Natural killer cell (primary cell): ENCODE data around the gene PDE4B. TPM values are rescaled to one million over a fixed set of nuclear protein-coding genes. Genes with fewer than 3 reads are reported as not detected.

Experiments used
- ATAC-seq, 3 donors: fragments of 150-1000 bp in 2 of 3; fragments of 200-7000 bp in 1 of 3; cut with Tn5 transposase; 1 replicate in 1 of 3; 2 replicates in 2 of 3; pipeline ENCODE4 v1.10.0; 2021; ENCODE audit warnings: mild to moderate bottlenecking in 2 of 3, moderate library complexity in 2 of 3
- DNase-seq, 2 donors: peaks; one replicate each; pipeline versions ENCODE4 v3.0.0 to v3.0.0-alpha.2; 2013 to 2021; ENCODE audit warnings: mixed read lengths in 1 of 2
- H3K27ac ChIP-seq: one replicate; pipeline ENCODE4 v1.5.1; 2013; ENCODE audit warnings: mild to moderate bottlenecking, low read length
- H3K27me3 ChIP-seq: one replicate; pipeline ENCODE4 v1.6.1; 2013; ENCODE audit warnings: low read length; ENCODE audit not compliant: control insufficient read depth, insufficient read depth
- H3K36me3 ChIP-seq: one replicate; pipeline ENCODE4 v1.6.1; 2013; ENCODE audit warnings: low read length; ENCODE audit not compliant: control insufficient read depth, insufficient read depth
- H3K4me1 ChIP-seq: one replicate; pipeline ENCODE4 v1.6.1; 2013; ENCODE audit warnings: low read length; ENCODE audit not compliant: control insufficient read depth, insufficient read depth
- H3K4me3 ChIP-seq: one replicate; pipeline ENCODE4 v1.5.1; 2013; ENCODE audit warnings: low read length
- H3K9me3 ChIP-seq: one replicate; pipeline ENCODE4 v1.6.1; 2013; ENCODE audit warnings: low read length; ENCODE audit not compliant: control insufficient read depth, insufficient read depth
- H3K27ac Mint-ChIP-seq, 2 donors: one replicate each; pipeline ENCODE4 v1.8.0; 2022; ENCODE audit warnings: mild to moderate bottlenecking in 2 of 2, mixed read lengths in 2 of 2, moderate library complexity in 1 of 2
- H3K27me3 Mint-ChIP-seq, 2 donors: one replicate each; pipeline ENCODE4 v1.8.0; 2022; ENCODE audit warnings: low read depth in 2 of 2, mixed read lengths in 2 of 2
- H3K36me3 Mint-ChIP-seq: one replicate; pipeline ENCODE4 v1.8.0; 2022; ENCODE audit warnings: mixed read lengths
- H3K4me1 Mint-ChIP-seq, 2 donors: one replicate each; pipeline ENCODE4 v1.8.0; 2022; ENCODE audit warnings: mixed read lengths in 2 of 2
- H3K4me3 Mint-ChIP-seq: one replicate; pipeline ENCODE4 v1.8.0; 2022; ENCODE audit warnings: mild to moderate bottlenecking, moderate library complexity, mixed read lengths
- H3K9me3 Mint-ChIP-seq, 2 donors: one replicate each; pipeline ENCODE4 v1.8.0; 2022; ENCODE audit warnings: mixed read lengths in 2 of 2
- CTCF ChIP-seq: fragments of 200-600 bp; IDR thresholded peaks from one replicate; pipeline ENCODE4 v1.8.0; 2022; ENCODE audit warnings: antibody characterized with exemption
- WGBS: methylation state at CpG from one replicate; pipeline ENCODE4 v1.1.7; 2013; ENCODE audit warnings: missing lambda C conversion rate; ENCODE audit not compliant: insufficient coverage; 5-methylcytosine and 5-hydroxymethylcytosine counted together
- intact Hi-C: fragments of 100-400 bp; cut with micrococcal nuclease; formaldehyde crosslinking; loops from one replicate; pipeline ENCODE4 v1.14.2; 2022
- total RNA-seq, 4 donors: library from RNA; stranded (reverse); fragments of 120-200 nt in 1 of 4; gene quantifications; one replicate each; pipeline versions ENCODE4 v1.2.3 to v1.2.4, GENCODE V29; 2013 to 2022

Gene PDE4B
- total RNA-seq, 3 donors from 2014 or later (not counting 1 experiment from before 2014, with no cell fraction given), result 18.0 to 42.4 (median 25.5) TPM

- H3K4me1 Mint-ChIP-seq, result no peaks in the 10 kb centered on the region
- Histone ChIP-seq H3K27me3 (no peaks in the 10 kb centered on the region), H3K9me3 (no peaks in the 10 kb centered on the region), H3K27ac (no peak overlapping the region), H3K36me3 (no peaks in the 10 kb centered on the region), H3K4me3 (no peak overlapping the region), H3K4me1 (no peaks in the 10 kb centered on the region)
- H3K4me3 Mint-ChIP-seq, result no peak overlapping the region
- no peak for TF ChIP-seq CTCF
- H3K36me3 Mint-ChIP-seq, result no peaks in the 10 kb centered on the region
- 90% methylated on average over 4 of the region's 4 CpGs for WGBS
- DNase-seq (no peak), ATAC-seq (no peak)
- intact Hi-C loops, result no loop called here
- peaks cover 0 to 3% of the 10 kb centered on the region in 2 donors for H3K9me3 Mint-ChIP-seq
- peaks cover 3 to 11% of the 10 kb centered on the region in 2 donors for H3K27me3 Mint-ChIP-seq
- no peak overlapping the region for H3K27ac Mint-ChIP-seq
Measured at GRCh38 chr1:66147226-66147835, 354.6 kb downstream of the PDE4B start.

GRCh38 chr1:66152034-66152433 lies 359.3 kb downstream of the PDE4B start:
- no peaks in the 10 kb centered on the region for H3K36me3 Mint-ChIP-seq
- TF ChIP-seq CTCF, result no peak
- peaks cover 7 to 11% of the 10 kb centered on the region in 2 donors for H3K27me3 Mint-ChIP-seq
- H3K27me3 ChIP-seq, result peaks cover 2% of the 10 kb centered on the region
- peaks cover 0 to 3% of the 10 kb centered on the region in 2 donors for H3K9me3 Mint-ChIP-seq
- H3K27ac Mint-ChIP-seq, result no peak overlapping the region
- H3K4me3 Mint-ChIP-seq, result no peak overlapping the region
- no peak for ATAC-seq
- no peak overlapping the region for H3K27ac ChIP-seq
- no peak for DNase-seq
- H3K4me1 Mint-ChIP-seq, result no peaks in the 10 kb centered on the region
- no peaks in the 10 kb centered on the region for H3K9me3 ChIP-seq
- H3K4me3 ChIP-seq, result no peak overlapping the region
- no peaks in the 10 kb centered on the region for H3K4me1 ChIP-seq
- intact Hi-C loops, result no loop called here
- no peaks in the 10 kb centered on the region for H3K36me3 ChIP-seq

- Mint-ChIP-seq H3K4me1 (no peaks in the 10 kb centered on the region), H3K27me3 (peaks cover 7 to 11% of the 10 kb centered on the region in 2 donors), H3K4me3 (no peak overlapping the region), H3K9me3 (peaks cover 0 to 3% of the 10 kb centered on the region in 2 donors), H3K36me3 (no peaks in the 10 kb centered on the region), H3K27ac (no peak overlapping the region)
- no peak for ATAC-seq
- Histone ChIP-seq H3K27ac (no peak overlapping the region), H3K9me3 (no peaks in the 10 kb centered on the region), H3K4me3 (no peak overlapping the region), H3K4me1 (no peaks in the 10 kb centered on the region), H3K27me3 (peaks cover 2% of the 10 kb centered on the region), H3K36me3 (no peaks in the 10 kb centered on the region)
- no peak for DNase-seq
- TF ChIP-seq CTCF, result no peak
- intact Hi-C loops, result no loop called here
- 89% methylated on average over 3 of the region's 3 CpGs for WGBS
Measured at GRCh38 chr1:66154394-66154793, 361.7 kb downstream of the PDE4B start.

GRCh38 chr1:66156144-66156543 lies 363.4 kb downstream of the PDE4B start:
- peaks cover 7 to 8% of the 10 kb centered on the region in 2 donors for H3K27me3 Mint-ChIP-seq
- no peaks in the 10 kb centered on the region for H3K4me1 ChIP-seq
- H3K9me3 Mint-ChIP-seq, result peaks cover 0 to 3% of the 10 kb centered on the region in 2 donors
- no peaks in the 10 kb centered on the region for H3K9me3 ChIP-seq
- no peak overlapping the region for H3K4me3 Mint-ChIP-seq
- TF ChIP-seq CTCF, result no peak
- no peak overlapping the region for H3K27ac ChIP-seq
- ATAC-seq, result no peak
- 100% methylated on average over 1 of the region's 1 CpG for WGBS
- intact Hi-C loops, result no loop called here
- H3K4me1 Mint-ChIP-seq, result no peaks in the 10 kb centered on the region
- H3K4me3 ChIP-seq, result no peak overlapping the region
- no peak for DNase-seq
- H3K27me3 ChIP-seq, result peaks cover 2% of the 10 kb centered on the region
- no peaks in the 10 kb centered on the region for H3K36me3 Mint-ChIP-seq
- no peak overlapping the region for H3K27ac Mint-ChIP-seq
- H3K36me3 ChIP-seq, result no peaks in the 10 kb centered on the region
